Thyroid gland (tissue), 4 donors: ENCODE results near the gene CGB7.

Experiments used
- CTCF ChIP-seq, 6 experiments: fragments of 200-600 bp in 3 of 6; fragments of 450-650 bp in 3 of 6; sonication (generic) in 3 of 6; IDR thresholded peaks; one replicate each; pipeline ENCODE4 v1.5.1; 2016 to 2019; ENCODE audit warnings: antibody characterized with exemption in 6 of 6, mild to moderate bottlenecking in 2 of 6, inconsistent platforms in 1 of 6, moderate library complexity in 1 of 6
- POLR2A ChIP-seq, 2 donors: fragments of 450-650 bp; IDR thresholded peaks; one replicate each; pipeline ENCODE4 v1.6.1; 2017; ENCODE audit warnings: antibody characterized with exemption in 2 of 2, mild to moderate bottlenecking in 2 of 2, moderate library complexity in 1 of 2

- TF ChIP-seq CTCF (IDR thresholded peaks at IDR 0.05), result no peak
- no peak for TF ChIP-seq POLR2A (IDR thresholded peaks at IDR 0.05)
Observed at GRCh38 chr19:49004964-49005614, 52.5 kb downstream of the CGB7 start.
